ENCODE data around the gene FMO1.
"Not testable (repeated sequence)": the region's sequence is repeated elsewhere in the genome, so short reads cannot be mapped to it uniquely, and the experiment has no call there.

FMO1 gene

GRCh38 chr1:171248302-171248701 is at the start of gene FMO1:
TSS of gene FMO1 (plus strand) at chr1:171248494. CDS start at chr1:171258088, 9,594 bp downstream.
- no peak for DNase-seq (ENCODE audit: low read depth)

- DNase-seq (ENCODE audit: low read depth), result no peak
Measured at GRCh38 chr1:171204296-171204695, 44.0 kb upstream of the FMO1 start.

- DNase-seq (ENCODE audit: low read depth), result no peak
Measured at GRCh38 chr1:171206204-171206977, 41.9 kb upstream of the FMO1 start.

GRCh38 chr1:171206978-171207355 is 41.3 kb upstream of the FMO1 start:
- DNase-seq (ENCODE audit: low read depth), result no peak

GRCh38 chr1:171207377-171207776 is 40.9 kb upstream of the FMO1 start:
- DNase-seq (ENCODE audit: low read depth), result no peak

- DNase-seq (ENCODE audit: low read depth), result no peak
Measured at GRCh38 chr1:171210355-171210754, 37.9 kb upstream of the FMO1 start.

GRCh38 chr1:171212607-171213351 is 35.5 kb upstream of the FMO1 start:
- DNase-seq (ENCODE audit: low read depth), result no peak

GRCh38 chr1:171213559-171214454 is 34.5 kb upstream of the FMO1 start:
- no peak for DNase-seq (ENCODE audit: low read depth)

GRCh38 chr1:171217658-171218443 is 30.4 kb upstream of the FMO1 start:
- no peak for DNase-seq (ENCODE audit: low read depth)

GRCh38 chr1:171218661-171219060 is 29.6 kb upstream of the FMO1 start:
- DNase-seq (ENCODE audit: low read depth), result no peak

- no peak for DNase-seq (ENCODE audit: low read depth)
Measured at GRCh38 chr1:171219346-171220080, 28.8 kb upstream of the FMO1 start.

- no peak for DNase-seq (ENCODE audit: low read depth)
Measured at GRCh38 chr1:171220081-171220420, 28.2 kb upstream of the FMO1 start.

- no peak for DNase-seq (ENCODE audit: low read depth)
Measured at GRCh38 chr1:171220581-171221054, 27.7 kb upstream of the FMO1 start.

GRCh38 chr1:171221665-171222591 is 26.4 kb upstream of the FMO1 start:
- DNase-seq (ENCODE audit: low read depth), result no peak

- DNase-seq (ENCODE audit: low read depth), result no peak
Measured at GRCh38 chr1:171222936-171223335, 25.4 kb upstream of the FMO1 start.

- DNase-seq (ENCODE audit: low read depth), result not testable (repeated sequence)
Measured at GRCh38 chr1:171224257-171224656, 24.0 kb upstream of the FMO1 start.

- no peak for DNase-seq (ENCODE audit: low read depth)
Measured at GRCh38 chr1:171226747-171227370, 21.4 kb upstream of the FMO1 start.

- DNase-seq (ENCODE audit: low read depth), result no peak
Measured at GRCh38 chr1:171231326-171231725, 17.0 kb upstream of the FMO1 start.

GRCh38 chr1:171233183-171233582 is 15.1 kb upstream of the FMO1 start:
- no peak for DNase-seq (ENCODE audit: low read depth)

Data from activated T-cell treated with anti-CD3 and anti-CD28 coated beads for 24 hours (primary cell).